SK-N-SH (cell line): ENCODE data around the gene ADAMTS4. TPM values are rescaled to one million over a fixed set of nuclear protein-coding genes. Genes with fewer than 3 reads are reported as not detected.

ENCODE experiments used
- CTCF ChIA-PET: fragments of 300-600, 350-600 bp; formaldehyde crosslinking; extraction: SDS; loops from one replicate; lab custom pipeline; 2021; lab: Yijun Ruan, JAX
- POLR2A ChIA-PET: fragments of 350-600 bp; sonication (Branson Sonifier 250); formaldehyde crosslinking; extraction: SDS; loops from one replicate; lab custom pipeline; 2020; ENCODE audit warnings: antibody characterized with exemption, inconsistent platforms; lab: Yijun Ruan, JAX
- DNase-seq: peaks from one replicate; pipeline ENCODE4 v3.0.0; 2012
- H2AFZ ChIP-seq: fragments of 200-600 bp; sonication (generic); 2 replicates; pipeline ENCODE4 v1.8.1; 2016; ENCODE audit warnings: antibody characterized with exemption, mild to moderate bottlenecking, low read depth
- H3F3A ChIP-seq: fragments of 200-600 bp; sonication (generic); replicated peaks from 2 replicates; pipeline ENCODE3; 2016; ENCODE audit warnings: antibody characterized with exemption, mild to moderate bottlenecking; ENCODE audit not compliant: insufficient read depth
- H3K27ac ChIP-seq, 2 experiments: fragments of 200-500 bp in 1 of 2; fragments of 200-600 bp in 1 of 2; sonication (Bioruptor generic) in 1 of 2; sonication (generic), shearing (Covaris generic) in 1 of 2; 2 replicates each; pipeline versions ENCODE4 v1.5.1 to v1.6.1; 2014 to 2016; ENCODE audit warnings: low read depth in 2 of 2, inconsistent platforms in 1 of 2, low read length in 1 of 2, mild to moderate bottlenecking in 1 of 2, mixed read lengths in 1 of 2
- H3K27me3 ChIP-seq: fragments of 200-600 bp; sonication (generic), shearing (Covaris generic); 2 replicates; pipeline ENCODE4 v1.6.1; 2016; ENCODE audit warnings: mixed run types; ENCODE audit not compliant: insufficient read depth
- H3K36me3 ChIP-seq, 2 experiments: fragments of 200-500 bp in 1 of 2; fragments of 200-600 bp in 1 of 2; sonication (Bioruptor generic) in 1 of 2; sonication (generic) in 1 of 2; replicated peaks in 1 of 2; 2 replicates each; pipeline versions ENCODE3 to v1.5.1; 2014 to 2016; ENCODE audit warnings: low read length in 1 of 2, mild to moderate bottlenecking in 1 of 2; ENCODE audit not compliant: insufficient read depth in 2 of 2, control insufficient read depth in 1 of 2
- H3K4me1 ChIP-seq, 2 experiments: fragments of 200-500 bp in 1 of 2; fragments of 200-600 bp in 1 of 2; sonication (Bioruptor generic) in 1 of 2; sonication (generic), shearing (Covaris generic) in 1 of 2; 2 replicates each; pipeline versions ENCODE4 v1.5.1 to v1.6.1; 2014 to 2016; ENCODE audit warnings: low read depth in 1 of 2, low read length in 1 of 2, mixed run types in 1 of 2; ENCODE audit not compliant: insufficient read depth in 2 of 2, control insufficient read depth in 1 of 2
- H3K4me2 ChIP-seq: fragments of 200-600 bp; sonication (generic), shearing (Covaris generic); 2 replicates; pipeline ENCODE4 v1.6.1; 2017; ENCODE audit warnings: mixed run types
- H3K4me3 ChIP-seq, 2 experiments: fragments of 200-500 bp in 1 of 2; fragments of 200-600 bp in 1 of 2; sonication (Bioruptor generic) in 1 of 2; sonication (generic), shearing (Covaris generic) in 1 of 2; 2 replicates each; pipeline versions ENCODE4 v1.5.1 to v1.8.1; 2014 to 2016; ENCODE audit warnings: low read depth in 2 of 2, inconsistent platforms in 1 of 2, low read length in 1 of 2, mild to moderate bottlenecking in 1 of 2, mixed read lengths in 1 of 2, moderate library complexity in 1 of 2
- H3K79me2 ChIP-seq: fragments of 200-600 bp; sonication (generic); 2 replicates; pipeline ENCODE4 v1.8.1; 2017; ENCODE audit warnings: mild to moderate bottlenecking; ENCODE audit not compliant: insufficient read depth
- H3K9ac ChIP-seq: fragments of 200-600 bp; sonication (generic); 2 replicates; pipeline ENCODE4 v1.6.1; 2017; ENCODE audit warnings: mixed run types
- H3K9me2 ChIP-seq: fragments of 200-600 bp; sonication (generic); 2 replicates; pipeline ENCODE4 v1.6.1; 2017; ENCODE audit warnings: mixed run types
- H3K9me3 ChIP-seq: fragments of 200-600 bp; sonication (generic); 2 replicates; pipeline ENCODE4 v1.6.1; 2017; ENCODE audit warnings: mixed run types, mild to moderate bottlenecking, moderate library complexity
- H4K20me1 ChIP-seq: fragments of 200-600 bp; sonication (generic); 2 replicates; pipeline ENCODE4 v1.6.1; 2017; ENCODE audit warnings: mild to moderate bottlenecking, mixed run types; ENCODE audit not compliant: insufficient read depth
- FOXM1 ChIP-seq: IDR thresholded peaks from 2 replicates; pipeline ENCODE4 v1.4.0; 2012; ENCODE audit warnings: low read depth, mild to moderate bottlenecking
- GABPA ChIP-seq: IDR thresholded peaks from 2 replicates; pipeline ENCODE4 v1.4.0; 2012; ENCODE audit warnings: low read depth, mild to moderate bottlenecking
- IRF3 ChIP-seq: fragments of 150-350 bp; IDR thresholded peaks from 2 replicates; pipeline ENCODE4 v1.6.1; 2016; ENCODE audit warnings: mild to moderate bottlenecking, low read depth, low read length
- MXI1 ChIP-seq: IDR thresholded peaks from 2 replicates; pipeline ENCODE4 v1.6.1; 2012; ENCODE audit warnings: mild to moderate bottlenecking, low read depth, low read length, improper control_type of control experiment
- NFIC ChIP-seq: IDR thresholded peaks from 2 replicates; pipeline ENCODE4 v1.4.0; 2012; ENCODE audit warnings: borderline replicate concordance
- PBX3 ChIP-seq: IDR thresholded peaks from 2 replicates; pipeline ENCODE4; 2012
- RAD21 ChIP-seq: IDR thresholded peaks from 2 replicates; pipeline ENCODE4 v1.6.1; 2012; ENCODE audit warnings: mild to moderate bottlenecking, low read length
- RFX5 ChIP-seq: IDR thresholded peaks from 2 replicates; pipeline ENCODE4 v1.6.1; 2012; ENCODE audit warnings: mild to moderate bottlenecking, improper control_type of control experiment, low read length
- SMC3 ChIP-seq: IDR thresholded peaks from 2 replicates; pipeline ENCODE4 v1.6.1; 2012; ENCODE audit warnings: low read depth, low read length, improper control_type of control experiment
- TAF1 ChIP-seq: IDR thresholded peaks from 2 replicates; pipeline ENCODE4 v1.6.1; 2012; ENCODE audit warnings: low read depth, mild to moderate bottlenecking, low read length, moderate library complexity, borderline replicate concordance
- TCF12 ChIP-seq: IDR thresholded peaks from 2 replicates; pipeline ENCODE4 v1.4.0; 2012
- YY1 ChIP-seq: IDR thresholded peaks from 2 replicates; pipeline ENCODE4 v1.4.0; 2012; ENCODE audit warnings: low read depth, mild to moderate bottlenecking
- WGBS: methylation state at CpG from one replicate; pipeline ENCODE4 v1.1.6; 2017; ENCODE audit warnings: low lambda C conversion rate; 5-methylcytosine and 5-hydroxymethylcytosine counted together
- polyA plus RNA-seq, 3 experiments: library from polyadenylated mRNA; depleted of rRNA; stranded (reverse); fragments of >200 nt; gene quantifications; 2 replicates each; pipeline ENCODE4 v1.2.3, GENCODE V29; 2012
- TF ChIP-seq, protein P1 (sequence below): IDR thresholded peaks from 2 replicates; pipeline ENCODE4 v1.4.0; 2012; ENCODE audit warnings: low read depth, borderline replicate concordance
- TF ChIP-seq, protein P2 (sequence below): fragments of 200-600 bp; sonication (generic); IDR thresholded peaks from 2 replicates; pipeline ENCODE4 v1.6.1; 2017; ENCODE audit warnings: antibody characterized with exemption, mild to moderate bottlenecking, moderate library complexity

The ADAMTS4 gene
- polyA plus RNA-seq, 1 of the 3 experiments (the other 2 are of a cell fraction), result 1.2 TPM

DNA sequence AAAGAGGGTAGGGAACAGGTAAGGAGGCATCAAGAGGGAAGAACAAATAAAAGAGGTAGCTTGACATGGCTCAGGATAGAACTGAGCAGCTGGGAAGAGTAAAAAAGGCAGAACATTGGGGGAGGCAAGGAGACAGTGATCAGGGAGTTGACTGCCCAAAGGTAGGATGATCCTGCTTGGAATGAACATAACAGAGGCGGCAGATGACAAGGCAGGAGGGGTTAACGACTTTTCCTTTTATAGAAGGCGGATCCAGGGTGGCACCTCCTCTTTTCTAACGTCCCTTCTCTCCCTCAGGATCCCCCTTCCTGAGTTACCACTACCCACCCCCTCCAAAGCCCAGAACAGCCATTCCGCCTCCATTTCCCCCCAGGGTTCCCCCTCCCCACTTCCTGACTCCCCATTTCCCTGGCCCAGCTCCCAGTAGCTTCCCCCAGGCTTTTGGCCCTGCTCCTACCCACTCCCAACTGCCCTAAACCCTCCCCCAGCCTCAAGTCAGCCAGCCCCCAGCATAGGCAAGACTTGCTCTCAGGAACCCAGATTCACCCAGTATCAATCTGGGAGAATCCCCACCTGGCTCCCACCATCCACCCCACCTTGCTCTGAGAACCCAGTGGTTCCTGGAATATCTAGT is 769 bp upstream of the ADAMTS4 start:
- Histone ChIP-seq H3K4me1 (peaks cover 33 to 77% of the 10 kb centered on the region in 2 experiments), H3K9ac (no peak overlapping the region), H3F3A (peaks cover 8% of the 10 kb centered on the region), H3K36me3 (peaks cover 11 to 15% of the 10 kb centered on the region in 2 experiments), H2AFZ (peak overlapping the region; percentile 94; the same call in 1 of the 2 replicates), H3K27me3 (no peaks in the 10 kb centered on the region), H3K9me3 (no peaks in the 10 kb centered on the region), H3K9me2 (no peaks in the 10 kb centered on the region), H3K4me2 (peak overlapping the region; percentile 79; the same call in 1 of the 2 replicates), H3K4me3 (no peak overlapping the region), H3K27ac (peak overlapping the region in 1 of 2 experiments; percentile 99; a peak in 2 of 4 replicates), H3K79me2 (peaks cover 24% of the 10 kb centered on the region), H4K20me1 (no peaks in the 10 kb centered on the region)
- DNase-seq, result no peak
- TF ChIP-seq PBX3 (no peak), NFIC (no peak), RFX5 (no peak), TCF12 (no peak), RAD21 (no peak), YY1 (no peak), SMC3 (no peak), FOXM1 (no peak)
- CTCF ChIA-PET, result interaction anchor here (2.0 to 3.2 kb wide), 2 partner anchors 26 to 33 kb away, joined by 7 to 13 read pairs; partner anchors contain the start of genes PPOX and TOMM40L
- POLR2A ChIA-PET, result no interaction called here
- 69% methylated on average over 5 of the region's 5 CpGs for WGBS

DNA sequence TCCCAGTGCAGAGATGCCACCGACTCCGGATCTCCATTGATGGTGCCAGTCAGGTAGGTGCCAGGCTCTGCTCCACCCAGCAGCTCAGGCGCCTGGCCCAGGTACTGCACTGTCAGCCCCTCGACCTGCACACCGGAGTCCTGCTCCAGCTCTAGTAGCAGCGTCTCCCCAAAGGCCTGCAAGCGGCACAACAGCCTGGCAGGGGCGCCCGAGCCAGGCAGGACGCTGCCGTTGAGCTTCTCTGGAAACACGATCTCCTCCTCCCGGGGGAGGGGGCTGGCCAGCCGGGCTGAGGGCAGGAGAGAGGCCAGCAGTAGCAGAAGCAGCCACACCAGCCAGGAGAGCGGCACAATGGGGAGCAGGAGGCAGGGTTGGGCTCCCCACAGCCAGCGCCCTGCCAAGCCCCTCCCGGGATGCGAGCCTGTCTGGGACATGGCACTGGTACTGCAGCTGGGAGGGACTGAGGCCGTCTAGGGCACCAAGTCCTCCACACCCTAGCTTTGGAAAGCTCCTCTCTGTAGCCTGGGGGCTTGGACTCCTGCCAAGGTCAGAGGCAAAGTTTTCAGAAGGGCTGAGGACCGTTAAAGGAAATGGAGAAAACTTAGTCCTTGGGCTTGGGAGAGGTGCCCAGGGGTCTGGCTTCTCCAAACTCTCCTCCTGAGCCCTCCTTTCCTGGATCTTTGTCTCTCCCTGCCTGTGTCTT is 509 bp downstream of the ADAMTS4 start:
- peak overlapping the region; percentile 84 to 99 for H3K27ac ChIP-seq

More for the DNA sequence above, 509 bp downstream of the ADAMTS4 start:
- ChIA-PET CTCF (interaction anchor here (0.8 to 3.2 kb wide), 3 partner anchors 10 to 32 kb away, joined by 3 to 13 read pairs (median 7); partner anchors contain the start of genes PPOX and TOMM40L), POLR2A (interaction anchor here (0.7 to 1.3 kb wide), 4 partner anchors 13 to 191 kb away, joined by 3 to 5 read pairs (median 4); partner anchors contain the start of gene TOMM40L)
- H3K27me3 ChIP-seq, result no peaks in the 10 kb centered on the region
- H3K36me3 ChIP-seq, result peaks cover 0 to 2% of the 10 kb centered on the region in 2 experiments
- peak overlapping the region; percentile 66; the same call in 1 of the 2 replicates for H3K9ac ChIP-seq
- WGBS, result 36% methylated on average over 13 of the region's 20 CpGs
- H3K4me3 ChIP-seq, result peak overlapping the region; percentile 42 to 57
- H3K4me1 ChIP-seq, result peaks cover 29 to 73% of the 10 kb centered on the region in 2 experiments
- peak; percentile 71 for DNase-seq
- no peaks in the 10 kb centered on the region for H3K9me2 ChIP-seq
- H3F3A ChIP-seq, result peaks cover 4% of the 10 kb centered on the region
- no peaks in the 10 kb centered on the region for H3K9me3 ChIP-seq
- H3K4me2 ChIP-seq, result peak overlapping the region; percentile 79
- H4K20me1 ChIP-seq, result no peaks in the 10 kb centered on the region
- TF ChIP-seq, protein P1, sequence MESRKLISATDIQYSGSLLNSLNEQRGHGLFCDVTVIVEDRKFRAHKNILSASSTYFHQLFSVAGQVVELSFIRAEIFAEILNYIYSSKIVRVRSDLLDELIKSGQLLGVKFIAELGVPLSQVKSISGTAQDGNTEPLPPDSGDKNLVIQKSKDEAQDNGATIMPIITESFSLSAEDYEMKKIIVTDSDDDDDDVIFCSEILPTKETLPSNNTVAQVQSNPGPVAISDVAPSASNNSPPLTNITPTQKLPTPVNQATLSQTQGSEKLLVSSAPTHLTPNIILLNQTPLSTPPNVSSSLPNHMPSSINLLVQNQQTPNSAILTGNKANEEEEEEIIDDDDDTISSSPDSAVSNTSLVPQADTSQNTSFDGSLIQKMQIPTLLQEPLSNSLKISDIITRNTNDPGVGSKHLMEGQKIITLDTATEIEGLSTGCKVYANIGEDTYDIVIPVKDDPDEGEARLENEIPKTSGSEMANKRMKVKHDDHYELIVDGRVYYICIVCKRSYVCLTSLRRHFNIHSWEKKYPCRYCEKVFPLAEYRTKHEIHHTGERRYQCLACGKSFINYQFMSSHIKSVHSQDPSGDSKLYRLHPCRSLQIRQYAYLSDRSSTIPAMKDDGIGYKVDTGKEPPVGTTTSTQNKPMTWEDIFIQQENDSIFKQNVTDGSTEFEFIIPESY, result no peak
- TF ChIP-seq IRF3 (no peak), MXI1 (0 out of 2 replicates have a peak, but pooled peaks have one; percentile 34), GABPA (no peak), TAF1 (no peak), NFIC (peak; percentile 41)
- TF ChIP-seq, protein P2, sequence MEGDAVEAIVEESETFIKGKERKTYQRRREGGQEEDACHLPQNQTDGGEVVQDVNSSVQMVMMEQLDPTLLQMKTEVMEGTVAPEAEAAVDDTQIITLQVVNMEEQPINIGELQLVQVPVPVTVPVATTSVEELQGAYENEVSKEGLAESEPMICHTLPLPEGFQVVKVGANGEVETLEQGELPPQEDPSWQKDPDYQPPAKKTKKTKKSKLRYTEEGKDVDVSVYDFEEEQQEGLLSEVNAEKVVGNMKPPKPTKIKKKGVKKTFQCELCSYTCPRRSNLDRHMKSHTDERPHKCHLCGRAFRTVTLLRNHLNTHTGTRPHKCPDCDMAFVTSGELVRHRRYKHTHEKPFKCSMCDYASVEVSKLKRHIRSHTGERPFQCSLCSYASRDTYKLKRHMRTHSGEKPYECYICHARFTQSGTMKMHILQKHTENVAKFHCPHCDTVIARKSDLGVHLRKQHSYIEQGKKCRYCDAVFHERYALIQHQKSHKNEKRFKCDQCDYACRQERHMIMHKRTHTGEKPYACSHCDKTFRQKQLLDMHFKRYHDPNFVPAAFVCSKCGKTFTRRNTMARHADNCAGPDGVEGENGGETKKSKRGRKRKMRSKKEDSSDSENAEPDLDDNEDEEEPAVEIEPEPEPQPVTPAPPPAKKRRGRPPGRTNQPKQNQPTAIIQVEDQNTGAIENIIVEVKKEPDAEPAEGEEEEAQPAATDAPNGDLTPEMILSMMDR, result 0 out of 2 replicates have a peak, but pooled peaks have one; percentile 16
- H3K79me2 ChIP-seq, result peaks cover 11% of the 10 kb centered on the region
- peak overlapping the region; percentile 94 for H2AFZ ChIP-seq
